HG03064 (cell line): ENCODE data around the gene BRD4.
"Not testable (repeated sequence)": the region's sequence is repeated elsewhere in the genome, so short reads cannot be mapped to it uniquely, and the experiment has no call there.

ENCODE experiments used
- ATAC-seq: cut with Tn5 transposase; IDR thresholded peaks from one replicate; pipeline ENCODE4 v1.9.1; 2021; ENCODE audit warnings: low read depth; ENCODE audit not compliant: unreplicated experiment

Gene BRD4

DNA sequence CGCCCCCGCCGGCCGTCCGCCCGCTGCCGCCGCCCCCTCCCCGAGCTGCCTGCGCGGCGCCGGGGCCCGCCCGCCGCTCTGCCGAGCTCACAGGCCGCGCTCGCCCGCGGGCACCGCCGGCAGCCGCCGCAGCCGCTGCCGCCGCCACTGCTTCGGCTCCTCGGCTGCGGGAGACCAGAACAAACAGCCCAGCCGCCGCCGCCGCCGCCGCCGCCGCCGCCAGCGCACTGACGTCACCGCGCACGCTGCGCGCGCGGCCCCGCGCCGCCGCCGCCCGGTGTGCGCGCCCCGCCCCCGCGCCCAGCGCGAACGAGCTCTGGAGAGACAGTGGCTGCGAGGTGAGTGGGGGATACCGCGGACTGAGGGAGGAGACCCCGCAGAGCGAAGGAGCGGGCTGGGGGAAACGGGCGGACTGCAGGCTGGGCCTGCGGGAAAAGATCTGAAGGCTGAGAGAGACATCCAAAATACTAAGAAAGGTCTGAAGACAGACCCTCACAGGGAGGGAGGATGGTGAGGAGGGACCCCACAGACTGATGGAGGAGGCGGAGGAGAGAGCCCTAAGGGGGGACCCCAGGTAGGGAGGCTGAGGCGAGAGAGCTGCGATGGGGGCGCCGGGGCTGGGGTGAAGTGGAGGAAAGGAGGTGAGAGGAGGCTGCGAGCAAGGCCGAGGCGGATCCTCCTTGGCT lies at the start of gene BRD4:
TSS of gene BRD4 (minus strand) at position 229 of the 686 bp plus-strand sequence. CDS start 59,440 bp downstream, outside the sequence.
- no peak for ATAC-seq

DNA sequence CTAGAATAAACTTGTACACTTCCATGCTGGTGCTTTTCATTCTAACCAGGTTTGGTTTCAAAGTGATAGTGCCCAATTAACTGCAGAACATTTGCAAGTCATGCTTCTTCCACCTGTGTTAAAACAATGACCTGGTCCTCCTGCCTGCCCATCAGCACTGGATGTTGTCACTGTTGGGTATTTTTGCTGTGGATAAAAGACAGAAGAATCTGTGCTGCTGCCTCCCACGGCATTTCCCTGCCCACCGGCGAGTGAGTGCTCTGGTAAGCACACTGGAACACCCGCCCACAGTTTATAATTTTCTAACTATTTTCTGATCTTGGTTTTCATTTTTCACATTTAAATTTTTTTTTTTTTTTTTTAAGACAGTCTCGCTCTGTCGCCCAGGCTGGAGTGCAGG lies 49.5 kb upstream of the BRD4 start:
- ATAC-seq: no peak

DNA sequence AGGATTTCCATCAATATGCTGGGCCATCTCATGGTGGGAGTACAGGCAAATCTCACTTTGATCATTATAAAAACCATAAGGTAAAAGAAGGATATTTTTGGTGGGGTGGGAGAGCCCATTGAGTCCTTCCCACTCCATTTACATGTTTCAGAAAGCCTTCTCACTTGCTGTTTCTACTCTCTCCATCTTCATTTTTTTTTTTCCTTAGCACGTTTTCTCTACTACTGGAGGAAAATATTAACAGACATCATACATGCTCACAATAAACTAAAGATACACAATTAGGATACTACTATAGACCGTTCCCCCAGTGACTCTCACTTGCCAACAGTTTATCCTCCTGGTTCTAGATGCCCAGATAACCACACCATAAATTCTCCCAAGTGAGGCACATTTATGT lies 49.1 kb upstream of the BRD4 start:
- ATAC-seq: no peak

DNA sequence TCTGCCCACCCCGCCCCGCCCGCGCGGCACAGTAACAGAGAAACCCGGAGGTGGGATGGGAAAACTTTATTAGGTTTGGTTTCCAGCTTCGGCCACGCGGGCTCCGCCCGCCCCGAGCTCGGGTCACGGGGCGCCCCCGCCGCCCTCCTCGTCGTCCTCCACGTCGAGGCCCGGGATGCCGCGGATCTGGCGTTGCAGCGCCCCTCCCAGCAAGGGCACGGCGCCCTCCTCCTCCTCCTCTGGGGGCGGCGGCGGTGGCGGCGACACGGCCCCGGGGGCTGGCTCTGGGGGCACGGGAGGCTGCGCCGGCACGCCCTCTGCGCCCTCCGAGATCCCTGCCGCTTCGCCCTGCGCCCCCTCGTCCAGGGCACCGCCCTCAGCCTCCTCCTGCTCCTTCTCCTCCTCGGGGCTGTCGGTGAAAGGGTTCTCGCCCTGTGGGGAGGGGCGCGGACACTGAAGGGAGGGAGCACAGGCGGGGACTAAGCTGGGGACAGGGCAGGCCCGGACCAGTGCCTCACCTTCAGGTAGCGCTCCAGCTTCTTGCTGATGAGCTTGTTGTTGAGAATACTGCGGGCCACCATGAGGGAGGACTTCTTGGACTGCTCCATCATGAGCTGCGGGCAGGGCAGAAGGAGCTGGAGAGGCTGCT lies 47.8 kb upstream of the BRD4 start:
- peak; percentile 31 for ATAC-seq

DNA sequence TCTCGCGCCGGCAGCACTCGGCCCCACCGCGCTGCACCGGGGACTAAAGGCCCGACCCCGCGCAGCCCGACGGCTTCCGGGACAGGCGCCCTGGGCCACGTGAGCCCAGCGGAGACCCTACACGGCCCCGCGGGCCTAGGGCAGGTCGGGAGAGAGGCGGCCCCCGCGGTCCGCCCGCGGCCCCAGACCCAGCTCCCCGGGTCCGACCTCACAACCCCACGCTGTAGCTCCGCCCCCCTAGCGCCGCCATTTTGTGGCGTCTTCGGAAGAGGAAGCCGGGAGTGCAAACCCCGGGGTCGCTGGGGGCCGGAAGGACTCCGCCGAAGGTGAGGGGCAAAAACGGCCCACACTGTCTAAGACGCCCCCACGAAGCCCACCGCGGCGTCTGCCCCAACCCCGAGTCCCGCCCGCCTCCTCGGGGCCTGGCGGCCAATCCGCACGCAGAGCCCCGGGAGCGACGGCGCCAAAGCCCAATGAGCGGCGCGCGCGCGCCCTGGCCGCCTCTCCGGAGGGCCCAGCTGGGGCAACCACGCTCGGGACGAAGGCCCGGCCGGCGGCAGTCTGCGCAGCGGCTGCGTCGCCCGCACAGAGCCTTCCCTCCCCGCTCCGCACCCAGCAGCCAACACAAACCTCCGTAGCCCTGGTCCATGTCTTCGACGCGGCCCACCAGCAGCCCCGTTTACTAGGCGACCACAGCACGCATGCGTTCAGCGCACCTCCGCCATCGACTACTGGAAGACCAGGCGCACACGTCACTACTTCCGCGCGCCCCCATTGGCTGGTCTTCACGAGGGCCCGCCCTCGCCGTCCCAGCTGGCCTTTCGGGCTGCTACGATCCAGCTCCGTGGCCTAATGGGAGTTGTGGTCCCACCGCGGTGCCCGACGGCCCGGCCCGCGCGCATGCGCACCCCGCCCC lies 47.0 kb upstream of the BRD4 start, which contains the start of gene AKAP8:
TSS of gene AKAP8 (minus strand) at position 705 of the 916 bp plus-strand sequence. CDS start at position 649, 56 bp downstream.
- ATAC-seq: peak; percentile 70

DNA sequence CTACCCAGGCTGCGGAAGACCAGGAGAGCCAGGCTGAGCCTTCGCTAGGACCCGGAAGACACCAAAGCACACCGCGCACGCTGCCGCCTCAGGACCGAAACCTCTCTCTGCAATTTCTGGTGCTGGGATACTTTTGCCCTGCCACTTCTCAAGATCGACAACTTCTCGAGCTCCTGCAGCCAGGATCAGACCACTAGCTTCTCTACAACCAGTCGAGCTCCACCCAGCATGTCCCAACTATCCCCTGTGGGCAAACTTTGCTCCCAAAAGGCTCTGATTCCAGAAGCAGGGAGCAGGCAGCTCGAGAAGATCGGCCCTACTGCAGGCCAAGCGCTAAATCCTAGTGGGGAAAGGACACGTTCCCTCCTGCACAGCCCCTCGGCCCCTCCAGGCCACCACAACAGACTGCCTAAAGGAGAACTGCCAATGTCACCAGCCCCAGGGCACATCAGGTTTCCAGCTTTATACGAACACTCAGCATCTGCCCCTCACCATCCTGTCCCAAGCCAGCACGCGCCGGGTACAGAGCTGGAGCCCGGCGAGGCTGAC lies 46.3 kb upstream of the BRD4 start:
- no peak for ATAC-seq

DNA sequence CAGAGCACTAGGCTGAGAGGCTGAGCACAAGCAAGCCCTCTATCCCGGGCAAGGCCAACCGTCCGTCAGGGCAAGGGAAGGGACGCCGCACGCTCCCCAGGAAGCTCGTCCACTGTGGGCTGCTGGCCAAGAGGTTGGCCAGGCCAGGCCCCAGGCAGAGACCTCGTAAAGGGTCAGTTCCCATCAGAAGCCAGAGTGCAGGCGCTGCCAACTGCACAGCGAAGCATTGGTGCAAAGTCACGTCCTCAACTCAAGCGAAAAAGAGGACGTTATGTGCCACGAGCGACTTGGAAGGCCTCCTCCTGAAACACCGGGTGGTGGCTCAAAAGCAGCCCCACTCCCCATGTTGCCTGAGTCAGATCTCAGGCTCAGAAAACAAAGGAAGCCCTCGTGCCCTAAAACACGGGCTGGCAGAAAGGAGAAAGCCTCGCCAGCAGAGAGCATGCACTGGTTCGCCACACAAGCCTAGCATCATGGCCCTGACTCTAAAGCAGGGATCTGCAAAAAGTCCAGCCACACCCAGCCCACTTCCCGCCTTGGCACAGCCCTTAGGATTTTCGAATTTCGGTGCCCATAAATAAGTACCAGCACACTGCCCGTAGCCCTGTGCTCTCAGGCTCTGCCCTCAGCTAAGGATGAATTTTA lies 42.6 kb upstream of the BRD4 start:
- no peak for ATAC-seq

DNA sequence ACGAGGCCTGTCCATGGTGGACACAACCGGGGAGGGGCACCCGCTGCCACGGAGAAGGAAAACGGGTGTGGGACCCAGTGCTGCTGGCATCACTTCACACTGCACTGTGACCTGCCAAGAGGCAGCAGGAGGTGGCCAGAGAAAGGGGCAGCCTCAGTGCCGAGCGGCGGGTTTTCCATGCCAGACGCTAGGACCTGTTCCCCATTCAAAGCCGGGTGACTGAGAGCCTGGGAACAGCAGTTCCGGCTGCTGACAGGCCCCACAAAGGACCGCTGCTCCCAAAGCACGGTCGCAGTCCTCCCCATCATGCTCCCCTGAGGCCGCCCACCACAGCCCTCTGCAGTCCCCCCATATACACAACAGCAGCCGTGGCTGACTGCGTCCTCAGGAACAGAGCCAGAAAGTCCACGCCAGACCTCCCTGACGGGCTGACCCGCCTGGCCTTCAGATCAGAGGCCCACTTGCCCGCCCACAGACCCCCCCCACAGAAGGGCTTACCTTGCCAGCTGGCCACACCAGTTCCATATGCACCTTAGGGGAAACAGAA lies 41.8 kb upstream of the BRD4 start:
- ATAC-seq: no peak

DNA sequence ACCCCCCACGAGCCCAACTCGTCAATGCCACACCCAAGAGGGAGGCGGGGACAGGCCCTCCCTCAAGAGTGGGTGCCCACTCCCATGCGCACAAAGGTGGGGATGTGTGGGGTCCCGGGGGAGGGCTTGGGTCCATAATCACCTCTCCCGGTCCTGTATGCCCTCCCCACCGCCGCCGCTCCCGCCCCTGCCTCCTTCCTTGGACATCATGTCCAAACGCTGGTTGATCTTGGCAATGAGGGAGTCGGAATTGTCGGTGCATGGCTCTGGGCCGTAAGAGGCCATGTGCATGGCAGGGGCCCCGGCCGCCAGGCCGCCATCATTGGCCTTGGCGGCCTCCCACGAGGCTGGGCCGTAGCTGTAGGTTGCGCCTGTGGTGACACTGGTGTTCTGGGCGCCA lies 41.3 kb upstream of the BRD4 start:
- ATAC-seq: no peak

DNA sequence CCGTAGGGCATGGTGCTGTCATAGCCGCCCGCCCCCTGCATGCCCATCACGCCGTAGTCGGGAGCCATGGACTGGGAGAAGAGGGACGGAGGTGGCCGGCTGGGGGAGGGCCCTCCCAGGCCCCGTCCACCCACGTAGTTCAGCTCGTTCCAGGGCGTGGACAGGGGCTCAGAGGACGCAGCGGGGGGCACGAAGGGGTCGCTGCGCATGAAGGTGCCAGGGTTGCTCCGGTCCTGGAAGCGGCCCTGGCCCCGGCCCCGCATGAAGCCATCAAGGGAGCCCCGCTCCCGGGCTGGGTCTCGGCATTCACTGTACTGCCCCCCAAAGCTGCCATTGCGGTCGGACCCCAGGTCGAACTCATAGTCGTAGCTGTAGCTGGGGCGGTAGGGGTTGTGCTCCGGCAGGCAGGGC lies 40.6 kb upstream of the BRD4 start:
- ATAC-seq: no peak

DNA sequence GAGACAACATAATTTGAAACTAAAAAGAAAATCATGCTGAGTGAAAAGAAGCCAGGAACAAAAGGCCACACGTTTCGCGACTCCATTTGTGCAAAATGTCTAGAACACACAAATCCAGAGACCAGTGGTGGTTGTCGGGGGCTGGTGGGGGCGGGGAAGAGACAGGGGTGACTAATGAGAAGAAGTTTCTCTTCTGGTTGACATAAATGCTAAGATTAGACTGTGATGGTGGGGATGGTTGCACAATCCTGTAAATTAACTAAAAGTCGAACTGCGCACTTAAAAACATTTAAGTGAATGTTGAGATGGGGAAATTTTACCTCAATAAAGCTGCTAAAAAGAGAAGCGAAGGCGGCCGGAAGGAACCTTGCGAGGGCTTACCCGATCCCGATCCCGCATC lies 40.1 kb upstream of the BRD4 start:
- ATAC-seq: no peak

DNA sequence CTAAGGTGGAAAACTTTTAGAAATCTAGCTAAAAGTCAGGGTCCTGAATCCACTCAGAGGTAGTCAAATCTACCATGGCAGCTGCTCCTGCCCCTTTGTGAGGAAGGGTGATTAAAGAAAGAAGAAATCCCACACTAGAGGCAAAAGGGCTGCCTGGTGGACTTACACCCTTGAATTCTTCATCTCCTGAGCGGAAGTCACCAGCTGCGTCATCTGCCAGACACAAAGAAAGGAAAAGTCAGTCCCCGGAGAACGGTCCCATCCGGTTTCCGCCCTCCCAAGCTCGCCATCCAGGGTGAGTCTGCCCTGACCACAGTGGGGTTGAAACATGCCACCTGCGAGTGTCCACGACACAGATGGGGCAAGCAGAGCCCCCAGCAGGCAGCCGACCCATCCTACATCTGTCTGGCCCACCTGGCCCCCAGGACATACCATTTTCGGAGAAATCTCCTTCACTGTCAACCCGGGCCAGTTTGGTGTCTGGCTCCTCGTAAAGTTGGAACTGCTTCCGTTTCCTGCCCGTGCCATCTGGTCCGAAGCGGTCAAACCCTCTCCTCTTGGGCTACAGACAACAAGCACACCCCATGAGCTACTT lies 39.5 kb upstream of the BRD4 start:
- no peak for ATAC-seq

DNA sequence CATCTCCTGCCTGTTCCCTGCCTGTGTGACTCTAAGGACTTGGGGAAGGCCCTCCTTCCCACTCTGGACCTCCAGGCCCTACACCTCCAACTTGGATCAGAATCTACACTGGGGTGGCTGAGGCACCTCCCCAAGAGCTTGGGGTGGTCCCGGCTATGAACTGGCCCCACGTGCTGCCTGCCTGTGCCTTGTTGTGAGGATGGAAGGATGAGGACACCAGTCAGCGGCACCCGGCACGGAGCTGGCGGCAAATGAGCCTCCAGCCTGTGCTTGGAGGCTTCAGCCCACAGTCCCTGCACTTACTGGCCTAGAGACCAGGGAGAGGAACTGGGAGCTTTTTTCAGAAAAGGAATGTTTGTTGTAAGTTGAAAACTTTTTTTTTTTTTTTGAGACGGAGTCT lies 38.8 kb upstream of the BRD4 start:
- no peak for ATAC-seq

DNA sequence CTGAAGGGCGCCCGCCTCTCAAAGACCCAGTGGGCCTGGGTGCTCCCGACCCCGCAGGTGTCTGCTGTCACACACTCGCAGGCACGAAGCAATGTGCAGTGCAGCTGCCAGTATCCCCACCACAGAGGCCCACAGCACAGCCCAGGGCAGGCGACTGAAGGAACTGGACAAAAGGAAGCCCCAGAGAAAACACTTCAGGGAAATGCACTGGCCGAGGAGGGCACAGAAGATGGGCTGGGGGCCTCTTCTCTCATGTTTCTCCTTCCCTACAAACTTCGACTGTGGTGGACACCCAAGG lies 37.2 kb upstream of the BRD4 start:
- ATAC-seq: no peak

DNA sequence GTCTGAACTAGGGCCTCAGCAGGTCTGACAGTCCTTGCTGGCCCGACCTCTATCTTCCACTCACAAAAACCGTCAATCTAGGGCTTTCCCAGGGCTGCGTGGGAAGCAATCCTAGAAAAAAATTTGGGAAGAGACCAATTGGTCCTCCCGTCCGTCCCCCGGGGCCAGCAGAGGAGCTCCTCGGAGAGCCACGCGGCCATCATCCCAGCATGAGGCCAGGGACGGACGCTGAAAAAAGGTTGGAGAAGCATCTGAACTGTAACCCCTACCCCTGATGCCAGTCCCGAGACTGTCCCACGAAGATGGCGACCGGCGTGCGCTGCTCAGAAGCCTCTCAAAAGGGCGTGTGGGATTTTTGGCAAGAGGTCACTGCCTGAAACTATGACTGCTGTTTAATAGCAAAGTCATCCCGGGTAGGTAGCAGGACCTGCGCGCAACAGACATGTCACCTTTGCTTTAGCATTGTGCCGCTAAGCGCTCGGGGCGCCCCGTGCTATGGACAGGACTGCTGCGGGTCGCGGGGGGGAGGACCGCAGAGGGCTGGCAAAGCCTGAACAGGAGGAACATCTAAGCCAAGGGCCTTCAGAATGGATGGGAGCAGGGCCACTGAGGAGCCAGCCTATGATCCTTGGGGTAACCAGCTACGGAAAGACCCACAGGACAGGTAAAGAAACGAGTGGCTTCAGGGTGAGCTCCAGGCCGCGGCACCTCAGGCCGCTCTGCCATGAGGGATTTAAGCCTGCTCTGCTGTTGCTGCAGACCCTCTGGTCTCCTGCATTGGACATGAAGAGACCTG lies 36.7 kb upstream of the BRD4 start:
- ATAC-seq: no peak

DNA sequence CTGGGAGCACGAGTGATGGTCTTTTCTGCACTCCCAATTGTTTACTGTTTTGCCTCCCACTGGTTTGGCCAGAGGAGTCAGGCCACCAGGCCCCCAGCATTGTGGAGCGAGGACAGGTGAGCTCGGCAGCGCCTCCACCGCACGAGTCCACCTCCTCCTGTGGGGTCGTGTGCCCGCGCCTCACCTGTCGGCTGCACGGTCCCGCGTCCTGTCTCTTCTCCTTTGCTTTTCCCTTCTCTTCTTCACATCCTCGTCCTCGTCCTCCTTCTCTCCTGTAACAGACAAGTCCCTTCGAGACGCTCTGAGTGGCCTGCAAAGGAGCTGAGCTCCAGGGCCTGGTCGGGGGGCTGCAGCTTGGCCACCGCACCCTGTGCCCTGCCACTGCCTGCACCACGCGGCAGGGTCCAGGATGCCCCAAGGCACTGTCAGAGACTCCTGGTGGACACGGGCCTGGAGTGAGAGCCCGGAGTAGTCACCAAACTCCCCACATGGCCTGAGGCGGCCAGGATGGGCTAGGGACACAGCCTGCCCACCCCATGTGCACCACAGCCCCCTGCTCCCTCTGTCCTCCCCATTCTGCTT lies 35.8 kb upstream of the BRD4 start:
- ATAC-seq: no peak

DNA sequence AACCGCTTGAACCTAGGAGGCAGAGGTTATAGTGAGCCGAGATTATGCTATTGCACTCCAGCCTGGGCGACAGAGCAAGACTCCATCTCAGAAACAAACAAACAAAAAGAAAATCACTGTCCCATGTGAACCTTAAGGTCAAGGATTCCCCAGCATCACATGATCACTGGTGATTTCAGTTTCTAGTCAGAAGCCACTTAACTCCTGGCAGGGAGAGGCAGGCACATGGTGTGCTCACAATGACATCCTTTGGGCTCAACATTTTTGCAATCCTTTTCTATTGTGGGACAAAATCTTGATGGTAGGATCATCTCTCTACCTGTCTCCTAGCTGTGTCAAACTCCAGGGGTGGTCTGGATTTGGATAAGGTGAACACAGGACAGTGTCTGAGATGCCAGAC lies 35.1 kb upstream of the BRD4 start:
- no peak for ATAC-seq

DNA sequence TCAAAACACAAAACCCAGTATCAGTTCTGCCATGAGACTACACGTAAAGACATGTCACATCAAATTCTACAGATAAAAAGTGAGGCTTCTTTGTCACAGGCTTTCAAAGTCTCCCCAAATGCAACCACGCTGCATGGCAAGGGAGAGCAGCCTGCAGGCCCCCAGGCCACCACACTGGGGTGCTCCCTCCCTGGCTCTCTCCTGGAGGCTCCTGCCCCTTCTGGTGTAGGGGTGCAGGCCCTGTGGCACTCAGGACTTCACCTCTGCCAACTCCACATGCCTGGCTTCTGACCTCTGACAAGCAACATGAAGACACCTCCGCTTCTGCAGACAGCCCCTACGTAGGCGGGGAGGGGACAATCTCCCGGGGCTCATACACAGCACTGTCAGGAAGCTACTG lies 32.9 kb upstream of the BRD4 start:
- no peak for ATAC-seq

DNA sequence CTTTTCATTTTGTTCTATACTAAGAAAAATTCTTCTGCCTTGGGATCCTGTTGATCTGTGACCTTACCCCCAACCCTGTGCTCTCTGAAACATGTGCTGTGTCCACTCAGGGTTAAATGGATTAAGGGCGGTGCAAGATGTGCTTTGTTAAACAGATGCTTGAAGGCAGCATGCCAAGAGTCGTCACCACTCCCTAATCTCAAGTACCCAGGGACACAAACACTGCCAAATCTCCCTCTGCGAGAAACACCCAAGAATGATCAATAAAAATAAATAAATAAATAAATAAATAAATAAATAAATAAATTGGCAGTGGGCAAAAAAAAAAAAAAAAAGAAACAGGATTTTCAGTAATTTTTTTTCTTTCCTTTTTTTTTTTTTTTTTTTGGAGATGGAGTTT lies 31.5 kb upstream of the BRD4 start:
- not testable (repeated sequence) for ATAC-seq
